Activated CD8-positive, alpha-beta memory T cell treated with anti-CD3 and anti-CD28 coated beads for 24 hours (primary cell): ENCODE results near the gene HGF.

ENCODE experiments used
- DNase-seq: peaks from one replicate; pipeline ENCODE4 v3.0.0-alpha.2; 2020

The HGF gene

GRCh38 chr7:81714306-81714705 is 55.5 kb downstream of the HGF start:
- no peak for DNase-seq

DNA sequence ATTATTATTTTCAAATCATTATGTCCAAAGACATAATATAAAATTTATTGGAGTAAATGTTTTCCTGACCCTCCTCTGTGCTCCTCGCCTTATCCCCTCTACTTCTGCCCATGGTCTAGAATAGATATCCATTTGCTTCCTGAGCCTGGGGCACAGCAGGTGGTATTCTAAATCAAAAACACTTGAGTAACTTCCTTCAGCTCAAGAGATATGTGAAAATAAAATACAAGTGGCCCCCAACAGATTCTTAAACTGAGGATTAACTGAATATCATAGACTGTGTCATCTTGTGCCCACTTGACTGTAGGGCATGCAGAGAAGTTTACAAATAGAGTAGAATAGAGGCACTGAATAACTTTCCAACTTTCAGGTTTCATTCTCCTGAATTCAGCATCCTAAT is 59.1 kb downstream of the HGF start:
- DNase-seq = no peak

- no peak for DNase-seq
These were observed 60.0 kb downstream of the HGF start for GRCh38 chr7:81709836-81710235.

DNA sequence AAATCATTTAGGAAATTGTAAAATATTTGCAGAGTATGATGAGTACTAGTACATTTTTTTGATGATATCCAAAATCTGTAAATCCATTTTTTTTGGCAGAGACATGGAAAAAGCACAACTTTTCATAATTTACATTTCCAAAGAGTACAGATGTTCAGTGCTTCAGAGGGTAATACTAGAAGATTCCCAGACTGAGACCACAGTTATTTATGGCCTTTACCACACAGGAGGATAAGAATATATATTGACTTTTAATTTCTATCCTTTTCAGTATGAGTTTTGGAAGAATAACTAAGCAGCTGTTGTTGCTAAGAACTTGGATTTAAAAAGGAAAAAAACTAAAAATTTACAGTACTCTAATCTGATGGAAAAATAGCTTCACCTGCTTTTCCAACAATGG is 61.9 kb downstream of the HGF start:
- no peak for DNase-seq

- no peak for DNase-seq
These were observed 62.7 kb downstream of the HGF start for GRCh38 chr7:81707196-81707595.

- DNase-seq = no peak
These were observed 64.6 kb downstream of the HGF start for GRCh38 chr7:81705206-81705605.

DNA sequence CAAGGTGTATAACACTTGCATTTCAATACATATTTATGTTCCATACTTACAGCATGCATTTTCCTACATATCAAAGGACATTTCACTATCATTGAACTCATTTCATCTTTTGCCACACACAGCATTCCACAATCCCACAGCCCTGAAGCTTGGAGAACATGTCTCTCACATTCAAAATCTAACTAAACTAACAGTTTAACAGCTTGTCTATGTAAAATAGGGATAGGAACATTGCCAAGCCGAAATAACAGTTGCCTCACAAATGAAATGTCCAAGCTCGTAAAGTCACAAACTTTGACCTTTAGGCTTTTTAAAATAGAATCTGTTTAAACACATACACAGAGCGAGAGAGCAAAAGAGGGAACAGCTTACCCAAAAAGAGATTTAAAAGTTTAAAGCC is 65.3 kb downstream of the HGF start:
- no peak for DNase-seq

DNA sequence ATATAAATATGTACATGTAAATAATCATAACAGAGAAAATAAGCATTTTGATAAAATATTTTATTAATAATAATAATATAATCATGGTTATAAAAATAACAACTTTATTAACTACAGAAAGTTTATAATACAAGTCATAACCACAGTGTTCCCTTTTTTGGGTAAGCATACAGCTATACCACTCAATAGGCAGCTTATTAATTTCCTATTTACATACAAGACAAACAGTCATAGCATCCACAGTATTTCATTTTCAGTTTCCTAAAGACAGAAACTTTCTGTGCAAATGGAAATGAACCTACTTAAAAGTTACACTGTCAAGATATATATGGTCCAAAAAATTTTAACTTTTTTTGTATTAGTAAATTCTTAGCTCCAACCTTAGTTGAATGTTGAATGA is 70.9 kb downstream of the HGF start:
- DNase-seq = no peak

DNA sequence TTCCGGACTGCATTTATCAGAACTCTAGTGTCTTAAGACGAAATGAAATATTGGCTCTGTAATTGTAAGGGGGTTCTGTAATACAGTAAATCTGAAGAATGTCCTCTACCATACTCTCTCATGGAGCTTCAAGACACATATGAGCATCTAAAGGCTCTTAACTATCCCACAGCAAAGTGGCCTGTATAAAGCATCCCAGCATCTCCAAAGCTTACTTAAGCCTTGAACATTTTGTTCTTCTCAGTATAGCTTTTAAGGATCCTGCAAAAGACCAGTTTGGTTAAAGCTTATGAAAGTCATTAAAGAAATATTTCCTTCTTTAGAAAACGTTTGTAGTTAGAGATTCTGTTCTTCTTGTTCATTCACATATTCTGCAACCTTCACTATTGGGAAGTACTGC is 75.1 kb downstream of the HGF start:
- DNase-seq = no peak

DNA sequence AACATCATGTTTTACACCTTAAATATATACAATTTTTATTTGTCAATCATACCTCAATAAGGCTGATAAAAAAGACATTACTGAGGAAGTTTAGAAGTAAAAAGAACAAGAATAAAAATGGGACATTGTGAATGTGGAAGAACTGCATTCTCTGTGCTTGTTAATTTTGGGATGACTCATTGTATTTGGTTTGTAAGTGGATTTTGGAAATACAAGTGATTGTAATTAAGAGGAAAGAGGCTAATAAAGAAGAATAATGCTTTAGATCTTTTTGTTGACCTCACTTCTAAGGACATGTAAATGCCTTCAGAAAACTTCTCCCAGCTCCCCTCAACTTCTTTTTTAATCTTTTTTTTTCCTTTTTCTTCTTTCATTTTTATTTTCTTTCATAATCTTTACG is 76.0 kb downstream of the HGF start:
- no peak for DNase-seq

DNA sequence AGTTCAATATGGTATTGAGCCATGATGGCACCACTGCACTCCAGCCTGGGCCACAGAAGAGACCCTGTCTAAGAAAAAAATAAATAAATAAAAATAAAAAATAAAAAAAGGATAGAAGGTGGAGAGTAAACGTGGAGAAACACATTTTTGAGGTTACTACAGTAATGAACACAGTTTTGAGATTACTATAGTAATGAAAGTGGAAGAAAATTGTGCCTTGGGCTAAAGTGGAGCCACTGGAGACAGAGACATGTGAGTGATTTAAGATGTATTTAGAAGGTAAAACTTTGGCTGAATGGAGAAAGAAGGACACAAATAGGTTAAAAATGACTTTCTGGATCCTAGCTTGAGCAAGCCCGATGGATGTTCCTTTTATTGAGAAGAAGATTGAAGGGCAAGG is 76.8 kb downstream of the HGF start:
- DNase-seq = no peak

GRCh38 chr7:81692146-81692905 is 77.5 kb downstream of the HGF start:
- no peak for DNase-seq

DNA sequence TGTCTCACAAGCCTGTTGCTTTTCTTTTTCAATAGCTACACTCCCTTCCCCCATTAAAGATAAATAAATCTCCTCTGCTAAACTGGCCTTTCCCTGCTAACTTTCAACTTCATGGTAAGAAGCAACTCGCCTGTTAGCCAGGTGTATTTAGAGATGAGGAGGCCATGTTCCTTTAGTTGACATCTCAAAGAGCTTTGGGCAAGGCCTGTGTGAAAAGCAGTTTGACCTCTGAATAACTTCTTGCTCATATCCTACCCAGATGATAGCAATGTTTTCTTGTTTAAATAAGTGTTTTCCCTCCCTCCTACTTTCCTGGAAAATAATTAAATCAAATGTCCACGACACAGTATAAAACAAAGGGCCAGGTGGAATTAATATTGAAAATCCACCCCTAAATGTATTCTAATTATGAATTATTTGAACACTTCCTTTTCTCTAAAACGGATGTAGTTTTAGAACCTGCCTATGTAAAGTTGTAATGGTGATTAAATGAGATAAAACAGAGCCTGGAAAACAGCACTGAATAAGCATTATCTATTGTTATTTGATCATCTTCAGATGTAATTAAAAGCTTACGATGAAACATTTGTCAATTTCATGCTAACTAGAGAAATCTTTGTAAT is 78.5 kb downstream of the HGF start:
- no peak for DNase-seq

GRCh38 chr7:81690688-81691087 is 79.2 kb downstream of the HGF start:
- DNase-seq = no peak

- DNase-seq = no peak
These were observed 79.6 kb downstream of the HGF start for GRCh38 chr7:81690251-81690650.

GRCh38 chr7:81688622-81689411 is 81.0 kb downstream of the HGF start:
- no peak for DNase-seq

- no peak for DNase-seq
These were observed 82.8 kb downstream of the HGF start for GRCh38 chr7:81687062-81687461.

- no peak for DNase-seq
These were observed 84.5 kb downstream of the HGF start for GRCh38 chr7:81685270-81685868.

GRCh38 chr7:81684514-81685269 is 85.2 kb downstream of the HGF start:
- no peak for DNase-seq

DNA sequence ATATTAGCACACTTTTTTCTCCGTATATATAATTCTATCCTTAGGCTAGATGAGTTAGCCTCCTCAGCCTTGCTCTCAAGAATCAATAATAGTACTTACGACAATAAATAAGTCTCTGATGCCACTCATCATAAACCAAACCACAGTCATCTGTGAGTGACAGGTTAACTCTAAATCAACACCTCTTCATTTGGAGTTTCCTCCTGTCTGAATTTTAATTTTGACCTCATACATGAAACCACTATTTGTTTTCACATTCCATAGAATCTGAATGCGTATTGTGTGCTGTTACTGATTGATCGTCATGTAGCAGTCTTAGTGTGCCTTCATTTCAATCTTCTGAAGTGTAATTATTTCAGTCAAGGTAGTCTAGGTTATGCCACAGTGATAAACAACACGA is 85.8 kb downstream of the HGF start:
- DNase-seq = no peak

DNA sequence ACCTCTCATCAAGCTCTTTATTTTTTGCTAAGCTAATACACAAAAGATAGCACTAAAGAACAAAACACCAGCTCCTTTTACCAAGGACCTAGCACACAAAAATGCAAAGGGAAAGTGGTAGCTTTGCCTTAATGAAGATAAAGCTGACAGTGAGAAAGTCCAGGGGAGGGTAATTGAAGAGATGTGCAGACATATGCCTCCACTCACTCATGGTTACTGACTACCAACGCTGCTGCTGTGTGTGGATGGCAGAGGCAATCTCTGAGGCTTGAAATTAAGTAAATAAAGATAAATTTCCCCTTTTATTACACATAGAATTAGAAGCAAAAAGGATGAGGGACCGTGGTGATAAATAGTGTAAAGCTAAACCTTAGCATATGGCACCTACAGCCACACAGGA is 87.0 kb downstream of the HGF start:
- no peak for DNase-seq

DNA sequence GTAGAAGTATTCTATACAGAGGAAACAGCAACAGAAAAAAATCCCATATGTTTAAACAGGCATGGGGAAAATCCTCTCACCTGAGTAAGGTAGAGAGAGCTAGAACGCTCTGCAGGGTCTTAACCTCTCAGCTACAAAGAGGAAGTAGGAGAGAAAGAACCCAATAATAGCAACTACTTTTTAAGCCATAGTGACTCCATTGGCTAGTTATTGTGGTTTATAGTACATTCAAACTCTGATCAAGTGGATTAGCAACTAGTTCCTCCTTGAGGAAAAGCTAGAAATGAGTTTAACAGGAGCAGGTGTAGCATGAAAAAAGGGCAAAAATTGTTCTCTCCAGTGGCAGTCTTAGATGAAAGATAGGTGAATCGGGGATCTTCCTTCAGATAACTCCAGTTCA is 89.7 kb downstream of the HGF start:
- no peak for DNase-seq

DNA sequence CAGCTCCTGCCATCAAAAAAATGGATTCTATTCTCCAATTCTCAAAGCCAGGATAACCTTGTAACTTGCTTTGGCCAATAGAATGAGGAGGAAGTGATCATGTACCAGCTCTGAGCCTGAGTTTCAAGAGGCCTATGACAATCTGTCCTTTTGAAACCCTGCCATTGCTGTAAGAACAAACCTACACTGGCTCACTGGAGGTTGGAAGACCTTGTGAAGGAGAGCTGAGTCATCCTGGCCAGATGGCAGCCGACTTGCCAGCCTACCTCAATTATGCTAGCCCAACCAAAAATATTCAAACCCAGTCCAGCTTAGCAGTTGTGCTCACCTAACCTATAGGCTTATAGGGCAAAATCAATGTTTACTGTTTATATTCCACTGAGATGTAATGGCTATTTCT is 93.0 kb downstream of the HGF start:
- no peak for DNase-seq
